HUES48 (cell line): ENCODE measurements around the gene USB1.

ENCODE experiments used
- H3K27ac ChIP-seq: one replicate; pipeline ENCODE4 v1.7.0; 2013; ENCODE audit warnings: low read depth, low read length, inconsistent platforms
- H3K27me3 ChIP-seq: 2 replicates; pipeline ENCODE4 v1.6.1; 2013; ENCODE audit warnings: mild to moderate bottlenecking, low read length; ENCODE audit not compliant: control insufficient read depth, insufficient read depth
- H3K36me3 ChIP-seq: 2 replicates; pipeline ENCODE4 v1.6.1; 2013; ENCODE audit warnings: low read length; ENCODE audit not compliant: control insufficient read depth, insufficient read depth
- H3K4me1 ChIP-seq: 2 replicates; pipeline ENCODE4 v1.6.1; 2013; ENCODE audit warnings: mild to moderate bottlenecking, low read length; ENCODE audit not compliant: control insufficient read depth, insufficient read depth
- H3K4me3 ChIP-seq: 2 replicates; pipeline ENCODE4 v1.5.1; 2013; ENCODE audit warnings: mild to moderate bottlenecking, low read depth, low read length
- H3K9ac ChIP-seq: 2 replicates; pipeline ENCODE4 v1.6.1; 2013; ENCODE audit warnings: mild to moderate bottlenecking, low read depth, low read length, moderate library complexity
- H3K9me3 ChIP-seq: 2 replicates; pipeline ENCODE4 v1.6.1; 2013; ENCODE audit warnings: low read length; ENCODE audit not compliant: control insufficient read depth, insufficient read depth

Gene USB1

DNA sequence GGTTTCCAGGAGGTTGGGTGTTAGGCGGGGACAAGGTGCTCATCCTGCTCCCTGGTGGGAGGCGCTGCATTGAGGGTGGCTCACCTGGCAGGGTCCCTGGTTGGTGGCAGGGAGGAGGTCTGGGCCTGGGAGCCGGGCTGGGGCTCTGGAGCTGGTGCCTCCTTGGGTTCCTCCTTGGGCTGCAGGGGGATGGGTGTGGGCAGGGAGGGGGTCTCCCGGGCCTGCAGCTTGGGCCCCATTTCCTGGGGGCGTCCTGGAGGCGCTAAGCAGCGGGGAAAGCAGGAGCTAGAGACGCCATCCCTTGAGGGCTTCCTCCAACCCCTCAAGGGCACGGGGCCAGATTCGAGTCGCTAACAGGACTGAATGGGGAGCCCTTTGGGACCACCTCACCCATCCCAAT lies 41.4 kb upstream of the USB1 start:
- Histone ChIP-seq H3K4me3 (no peak overlapping the region), H3K27me3 (no peaks in the 10 kb centered on the region), H3K36me3 (no peaks in the 10 kb centered on the region), H3K9ac (no peak overlapping the region), H3K27ac (no peak overlapping the region), H3K9me3 (no peaks in the 10 kb centered on the region), H3K4me1 (peaks cover 8% of the 10 kb centered on the region; the same call in 1 of the 2 replicates)

DNA sequence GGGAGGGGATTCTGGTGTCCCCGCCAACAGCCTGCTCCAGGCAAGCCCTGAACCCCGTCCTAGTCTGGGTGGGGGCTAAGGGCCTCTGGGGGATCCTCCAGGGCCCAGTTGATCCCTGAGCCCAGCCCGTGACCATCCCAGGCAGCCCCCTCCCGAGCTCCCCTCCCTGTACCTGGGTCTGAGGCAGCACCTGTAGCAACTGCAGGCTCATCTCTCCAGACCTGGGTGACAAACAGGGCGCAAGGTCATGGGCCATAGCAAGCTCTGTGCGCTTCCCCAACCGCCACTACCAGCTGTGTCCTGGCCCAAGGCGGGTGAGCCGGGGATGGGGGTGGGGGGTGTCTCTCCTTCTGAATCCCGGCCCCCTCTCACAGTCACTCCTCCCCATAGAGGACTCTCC lies 40.9 kb upstream of the USB1 start:
- Histone ChIP-seq H3K9me3 (no peaks in the 10 kb centered on the region), H3K27me3 (no peaks in the 10 kb centered on the region), H3K27ac (no peak overlapping the region), H3K4me3 (no peak overlapping the region), H3K36me3 (no peaks in the 10 kb centered on the region), H3K9ac (no peak overlapping the region), H3K4me1 (peaks cover 8% of the 10 kb centered on the region; the same call in 1 of the 2 replicates)

DNA sequence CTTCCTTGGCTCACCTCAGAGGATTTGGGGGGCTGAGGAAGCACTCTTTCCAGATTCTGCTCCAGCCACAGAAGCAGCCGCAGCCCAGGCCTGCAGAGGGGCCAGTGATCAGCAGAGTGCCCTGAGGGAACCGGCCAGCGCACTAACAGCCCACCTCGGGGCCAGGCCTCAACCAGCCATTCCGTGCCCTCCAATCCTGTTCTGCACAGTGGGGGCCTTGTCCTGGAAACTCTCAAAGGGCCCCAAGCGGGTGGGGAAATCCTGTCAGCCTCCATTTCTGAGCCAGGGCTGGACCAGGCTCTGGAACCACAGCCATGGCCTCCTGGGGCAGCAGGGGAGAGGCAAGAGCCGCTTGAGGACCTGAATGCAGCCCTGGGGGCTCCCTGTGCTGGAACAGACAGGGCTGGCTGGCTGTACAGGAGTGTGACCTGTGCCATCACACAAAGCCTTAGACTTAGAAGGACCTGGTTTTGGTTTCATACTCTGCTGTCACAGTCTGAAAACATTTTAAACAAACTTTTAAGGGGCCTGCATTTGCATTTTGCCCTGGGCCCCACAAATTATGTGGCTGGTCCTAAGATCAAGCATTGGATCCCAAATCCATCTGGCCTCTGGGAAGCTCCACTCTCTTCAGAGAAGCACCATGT lies 40.3 kb upstream of the USB1 start:
- Histone ChIP-seq H3K9ac (no peak overlapping the region), H3K9me3 (no peaks in the 10 kb centered on the region), H3K27me3 (no peaks in the 10 kb centered on the region), H3K36me3 (no peaks in the 10 kb centered on the region), H3K27ac (no peak overlapping the region), H3K4me1 (peaks cover 8% of the 10 kb centered on the region; the same call in 1 of the 2 replicates), H3K4me3 (no peak overlapping the region)

DNA sequence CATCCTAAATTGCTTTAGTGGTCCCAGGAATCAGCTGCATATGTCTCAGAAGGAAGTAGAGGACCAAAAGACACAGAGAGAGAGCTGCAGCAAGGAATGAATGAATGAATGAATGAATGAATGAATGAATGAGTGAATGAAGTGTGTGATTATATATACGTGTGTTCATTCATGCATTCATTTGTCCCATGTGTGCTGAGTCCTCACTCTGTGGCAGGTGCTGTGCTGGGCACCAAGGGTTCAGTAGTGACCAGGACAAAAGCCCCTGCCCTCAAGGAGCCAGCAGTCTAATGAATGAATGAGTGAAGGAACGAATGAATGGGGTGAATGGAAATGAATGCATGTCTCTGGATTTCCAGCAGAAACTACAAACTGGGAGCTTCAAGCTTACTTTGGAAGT lies 39.7 kb upstream of the USB1 start:
- no peak overlapping the region for H3K27ac ChIP-seq
- H3K9me3 ChIP-seq: no peaks in the 10 kb centered on the region
- H3K36me3 ChIP-seq: no peaks in the 10 kb centered on the region
- H3K4me1 ChIP-seq: peaks cover 8% of the 10 kb centered on the region; the same call in 1 of the 2 replicates
- no peak overlapping the region for H3K4me3 ChIP-seq
- H3K9ac ChIP-seq: no peak overlapping the region
- H3K27me3 ChIP-seq: no peaks in the 10 kb centered on the region

DNA sequence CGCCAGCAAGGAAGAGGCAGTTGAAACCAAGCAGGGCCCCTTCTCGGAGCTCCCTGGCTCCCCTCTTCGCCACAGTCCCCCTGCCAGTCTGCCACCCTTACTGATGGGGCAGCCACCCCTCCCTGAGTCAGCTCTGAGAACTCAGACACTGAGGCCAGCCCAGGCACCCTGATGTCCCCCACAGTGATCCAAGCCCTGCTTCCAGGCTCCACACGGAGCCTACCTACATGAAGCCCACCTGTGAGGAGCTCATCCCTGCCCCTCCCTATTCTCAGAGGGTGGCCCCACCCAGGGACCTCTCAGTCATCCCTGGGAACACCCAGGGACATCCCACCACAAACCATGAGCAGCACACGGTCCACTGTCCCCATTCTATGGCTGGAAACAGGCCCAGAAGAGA lies 39.2 kb upstream of the USB1 start:
- Histone ChIP-seq H3K4me3 (no peak overlapping the region), H3K9me3 (no peaks in the 10 kb centered on the region), H3K27ac (no peak overlapping the region), H3K4me1 (peaks cover 8% of the 10 kb centered on the region; the same call in 1 of the 2 replicates), H3K9ac (no peak overlapping the region), H3K36me3 (no peaks in the 10 kb centered on the region), H3K27me3 (no peaks in the 10 kb centered on the region)

DNA sequence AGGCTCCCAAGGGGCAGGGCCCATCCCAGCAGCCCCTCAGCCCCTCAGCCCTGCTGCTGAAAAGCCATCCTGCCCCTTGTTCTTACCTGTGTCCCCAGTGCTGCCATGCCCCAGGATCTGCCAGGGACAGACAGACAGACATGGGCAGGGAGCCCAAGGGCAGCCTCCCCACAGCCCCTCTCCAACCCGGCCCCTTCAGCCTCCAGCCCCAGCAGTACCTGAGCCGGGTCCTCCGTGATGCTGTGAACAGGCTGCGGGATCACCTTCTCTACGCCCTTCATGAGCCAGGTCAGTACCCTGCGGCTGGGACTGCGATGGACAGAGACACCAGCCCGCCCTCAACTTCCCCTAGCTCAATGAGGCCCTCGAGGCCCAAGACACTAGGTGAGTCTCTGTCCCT lies 38.5 kb upstream of the USB1 start:
- Histone ChIP-seq H3K4me1 (peaks cover 1% of the 10 kb centered on the region; the same call in 1 of the 2 replicates), H3K36me3 (no peaks in the 10 kb centered on the region), H3K27me3 (no peaks in the 10 kb centered on the region), H3K4me3 (no peak overlapping the region), H3K9me3 (no peaks in the 10 kb centered on the region), H3K27ac (no peak overlapping the region), H3K9ac (no peak overlapping the region)

DNA sequence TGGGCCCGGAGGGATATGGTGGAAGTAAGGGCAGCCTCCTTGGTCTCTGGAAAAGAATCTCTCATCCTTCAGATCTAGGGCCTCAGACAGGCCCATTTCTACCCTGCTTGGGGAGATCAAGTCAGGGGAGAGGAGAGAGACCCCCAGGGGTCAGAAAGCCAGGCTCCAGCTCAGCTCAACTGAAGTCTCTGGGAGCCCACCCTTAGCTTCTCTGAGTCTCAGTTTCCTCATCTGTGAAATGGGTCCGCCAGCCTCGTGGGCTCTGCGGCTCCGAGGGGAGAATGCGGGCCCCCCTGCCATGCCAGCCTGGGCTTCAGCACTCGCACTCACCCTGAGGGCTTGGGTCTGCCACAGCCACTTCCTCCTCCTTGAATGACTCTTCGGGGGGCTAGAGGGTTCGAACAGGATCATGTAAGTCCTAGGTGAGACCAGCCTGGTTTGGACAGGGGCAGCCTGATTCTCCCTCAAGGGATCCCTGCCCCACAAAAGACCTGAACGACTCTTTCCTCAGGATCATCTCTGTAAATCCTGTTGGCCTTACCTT lies 37.0 kb upstream of the USB1 start:
- Histone ChIP-seq H3K4me1 (no peaks in the 10 kb centered on the region), H3K27me3 (no peaks in the 10 kb centered on the region), H3K9ac (no peak overlapping the region), H3K27ac (no peak overlapping the region), H3K36me3 (no peaks in the 10 kb centered on the region), H3K4me3 (no peak overlapping the region), H3K9me3 (no peaks in the 10 kb centered on the region)

DNA sequence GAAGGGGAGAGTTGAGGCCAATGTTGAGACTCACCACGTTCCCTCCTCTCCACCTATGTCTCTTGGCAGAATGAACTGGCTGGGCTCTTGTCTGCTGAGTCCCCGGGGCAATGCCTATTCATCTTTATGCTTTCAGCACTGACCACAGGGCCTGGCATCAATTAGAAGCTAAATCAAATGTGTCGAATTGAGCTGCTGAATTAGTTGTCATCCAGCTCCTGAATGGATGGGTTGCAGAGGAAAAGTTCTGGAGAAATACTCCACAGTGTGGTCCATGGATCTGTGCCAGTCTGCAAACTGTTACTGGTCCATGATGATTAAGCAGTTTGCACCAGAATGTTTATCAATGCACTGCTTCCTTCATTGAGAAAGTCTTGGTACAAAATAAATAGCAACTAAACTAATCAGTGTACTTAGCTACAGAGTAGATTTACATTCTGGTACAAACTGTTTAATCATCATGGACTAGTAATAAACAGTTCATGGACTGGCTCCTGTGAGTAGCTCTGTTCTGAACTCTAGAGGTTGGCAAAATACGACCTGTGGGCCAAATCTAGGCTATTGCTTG lies 34.9 kb upstream of the USB1 start:
- Histone ChIP-seq H3K27me3 (no peaks in the 10 kb centered on the region), H3K4me1 (no peaks in the 10 kb centered on the region), H3K9ac (no peak overlapping the region), H3K4me3 (no peak overlapping the region), H3K36me3 (no peaks in the 10 kb centered on the region), H3K27ac (no peak overlapping the region), H3K9me3 (no peaks in the 10 kb centered on the region)

DNA sequence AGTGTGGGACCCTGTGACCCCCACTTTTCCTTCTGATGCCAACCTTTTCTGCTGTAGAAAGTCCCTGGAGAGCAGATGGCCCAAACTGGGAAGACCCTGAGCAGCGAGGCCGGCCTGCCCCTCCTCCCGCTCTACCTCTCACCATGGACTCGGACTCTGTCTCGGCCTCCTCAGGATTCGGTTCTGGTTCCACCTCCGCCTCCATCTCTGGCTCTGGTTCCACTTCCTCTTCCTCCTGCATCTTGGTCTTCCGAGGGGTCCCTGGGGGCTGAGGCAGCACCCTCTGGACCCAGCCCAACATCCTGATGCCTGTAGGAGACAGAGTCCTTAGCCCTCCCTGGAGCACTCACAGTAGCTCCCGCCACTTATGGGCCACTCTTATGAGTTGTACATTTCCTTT lies 34.2 kb upstream of the USB1 start:
- H3K4me1 ChIP-seq: no peaks in the 10 kb centered on the region
- H3K4me3 ChIP-seq: no peak overlapping the region
- H3K27ac ChIP-seq: no peak overlapping the region
- no peaks in the 10 kb centered on the region for H3K36me3 ChIP-seq
- H3K27me3 ChIP-seq: no peaks in the 10 kb centered on the region
- no peaks in the 10 kb centered on the region for H3K9me3 ChIP-seq
- no peak overlapping the region for H3K9ac ChIP-seq

DNA sequence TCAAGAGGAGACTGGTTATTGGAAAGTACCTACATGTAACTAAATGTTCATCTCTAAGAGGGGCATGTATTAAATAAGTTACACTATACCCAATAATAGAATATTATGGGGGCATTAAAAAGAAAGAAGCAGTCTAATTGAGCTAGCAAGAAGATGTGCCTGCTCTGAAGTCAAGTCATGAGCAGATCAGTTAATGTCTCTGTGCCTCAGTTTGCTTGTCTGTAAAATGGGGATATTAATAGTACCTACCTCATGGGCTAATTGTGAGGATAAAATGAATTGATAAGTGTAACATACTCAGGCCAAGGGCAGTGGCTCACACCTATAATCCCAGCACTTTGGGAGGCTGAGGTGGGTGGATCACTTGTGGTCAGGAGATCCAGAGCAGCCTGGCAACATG lies 33.3 kb upstream of the USB1 start:
- H3K36me3 ChIP-seq: no peaks in the 10 kb centered on the region
- H3K4me3 ChIP-seq: no peak overlapping the region
- H3K4me1 ChIP-seq: no peaks in the 10 kb centered on the region
- no peaks in the 10 kb centered on the region for H3K27me3 ChIP-seq
- H3K9me3 ChIP-seq: no peaks in the 10 kb centered on the region
- no peak overlapping the region for H3K9ac ChIP-seq
- no peak overlapping the region for H3K27ac ChIP-seq

DNA sequence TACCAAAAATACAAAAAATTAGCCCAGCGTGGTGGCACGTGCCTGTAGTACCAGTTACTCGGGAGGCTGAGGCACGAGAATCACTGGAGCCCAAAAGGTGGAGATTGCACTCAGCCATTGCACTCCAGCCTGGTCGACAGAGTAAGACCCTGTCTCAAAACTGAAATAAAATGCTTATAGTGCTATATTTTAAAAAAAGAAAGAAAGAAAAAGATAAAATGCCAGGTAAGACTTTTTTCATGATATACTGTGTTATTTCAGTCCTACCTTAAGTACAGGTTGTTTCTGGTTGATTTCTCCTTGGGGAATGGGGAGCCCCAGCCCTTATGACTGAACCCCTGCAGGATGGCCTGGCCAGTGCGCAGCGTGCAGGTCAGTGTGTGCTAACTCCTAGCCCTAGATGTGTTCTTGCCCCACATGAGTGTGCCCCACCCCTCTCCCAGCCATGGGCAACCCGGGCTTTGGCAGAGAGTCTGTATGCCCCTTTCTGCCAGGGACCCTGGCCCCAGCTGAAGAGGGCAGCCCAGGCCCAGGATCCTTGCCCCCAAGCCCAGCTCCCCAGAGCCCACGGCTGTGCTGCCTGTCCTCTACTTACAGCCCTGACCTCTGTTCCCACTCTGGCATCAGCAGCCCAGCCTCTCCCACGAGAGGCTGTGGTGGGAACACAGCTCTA lies 31.6 kb upstream of the USB1 start:
- no peaks in the 10 kb centered on the region for H3K36me3 ChIP-seq

More for the DNA sequence above, 31.6 kb upstream of the USB1 start:
- Histone ChIP-seq H3K9me3 (no peaks in the 10 kb centered on the region), H3K4me3 (no peak overlapping the region), H3K27me3 (no peaks in the 10 kb centered on the region), H3K9ac (no peak overlapping the region), H3K27ac (no peak overlapping the region), H3K4me1 (no peaks in the 10 kb centered on the region)
